Mesenteric fat pad (tissue), 1 donor: ENCODE results near the gene MATN4. TPM values are rescaled to one million over a fixed set of nuclear protein-coding genes. Genes with fewer than 3 reads are reported as not detected.

Experiments used
- DNase-seq: peaks from one replicate; pipeline ENCODE4 v3.0.0-alpha.2; 2020; ENCODE audit warnings: low spot score
- total RNA-seq: library from RNA; stranded (reverse); fragmentation: NEBNext Ultra II Directional; extraction: Animal tissue kit (Norgen Biotek cat#: 25700); gene quantifications from one replicate; pipeline ENCODE4 v1.2.1, GENCODE V29; 2021
- donor health status: DM: yes; HTN: yes; CAD: no.

Gene MATN4
- total RNA-seq, 1 donor from 2014 or later = not detected

GRCh38 chr20:45340951-45341350 is 32.9 kb upstream of the MATN4 start:
- no peak for DNase-seq

GRCh38 chr20:45340236-45340847 is 32.2 kb upstream of the MATN4 start:
- no peak for DNase-seq

- no peak for DNase-seq
These were observed 31.7 kb upstream of the MATN4 start for GRCh38 chr20:45339799-45340198.

DNA sequence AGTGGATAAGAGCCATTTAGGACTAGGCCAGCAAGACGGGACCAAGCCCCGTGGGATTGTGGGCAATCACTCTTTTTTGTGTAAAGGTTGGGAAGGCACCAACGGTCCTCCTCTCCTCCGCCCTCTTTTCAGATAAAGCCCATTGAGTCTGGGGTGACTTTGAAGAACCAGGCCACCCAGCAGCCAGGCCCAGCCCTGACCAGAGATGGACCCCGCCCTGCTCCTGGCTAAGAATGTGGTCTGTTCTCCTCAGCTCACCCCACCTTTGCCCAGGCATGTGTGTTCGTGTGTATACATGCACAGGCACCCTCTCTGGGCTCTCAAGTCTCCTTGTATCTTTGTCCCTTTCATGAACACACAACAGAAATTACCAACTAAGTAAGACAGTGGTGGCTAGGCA is 31.0 kb upstream of the MATN4 start:
- no peak for DNase-seq

DNA sequence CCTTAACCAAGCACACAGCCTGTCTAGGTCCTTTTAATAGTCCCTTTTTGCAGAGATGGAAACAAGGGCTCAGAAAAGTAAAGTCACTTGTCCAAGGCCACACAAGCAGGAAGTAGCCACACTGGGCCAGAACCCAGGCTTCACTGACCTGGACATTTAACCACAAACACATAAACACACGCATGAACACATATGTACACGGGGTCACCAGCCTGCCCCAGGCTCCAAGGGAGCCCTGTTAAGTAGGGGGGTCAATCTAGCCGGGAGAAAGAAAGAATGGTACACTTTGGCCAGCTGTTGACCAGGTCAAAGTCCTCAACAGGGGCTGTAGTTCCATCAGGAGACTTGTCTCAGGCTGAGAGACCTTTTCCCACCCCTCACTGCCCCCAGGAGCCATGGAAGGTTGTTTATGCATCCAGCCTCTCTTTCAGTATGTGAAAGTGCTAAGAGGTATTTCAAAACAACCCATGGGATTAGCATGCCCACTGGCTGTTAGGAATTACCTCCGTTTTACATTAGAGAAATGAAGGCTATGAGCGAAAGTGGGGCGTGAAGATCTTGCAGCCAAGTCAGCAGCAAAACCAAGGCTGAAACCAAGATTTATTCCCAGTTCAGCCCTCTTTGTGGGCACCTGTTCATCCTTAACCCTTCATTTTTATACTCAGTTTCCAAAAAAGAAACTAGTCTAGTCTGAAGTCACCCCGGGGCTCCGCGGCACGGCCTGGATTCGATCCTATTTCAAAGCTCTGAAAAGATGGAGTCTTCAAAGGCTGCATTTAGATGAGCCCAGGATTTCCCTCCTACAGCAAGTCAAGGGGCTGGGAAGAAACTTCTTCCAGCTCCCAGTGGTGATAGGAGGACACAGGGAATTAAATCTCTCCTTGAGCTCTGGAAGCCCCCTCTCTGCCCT is 30.3 kb upstream of the MATN4 start:
- no peak for DNase-seq

DNA sequence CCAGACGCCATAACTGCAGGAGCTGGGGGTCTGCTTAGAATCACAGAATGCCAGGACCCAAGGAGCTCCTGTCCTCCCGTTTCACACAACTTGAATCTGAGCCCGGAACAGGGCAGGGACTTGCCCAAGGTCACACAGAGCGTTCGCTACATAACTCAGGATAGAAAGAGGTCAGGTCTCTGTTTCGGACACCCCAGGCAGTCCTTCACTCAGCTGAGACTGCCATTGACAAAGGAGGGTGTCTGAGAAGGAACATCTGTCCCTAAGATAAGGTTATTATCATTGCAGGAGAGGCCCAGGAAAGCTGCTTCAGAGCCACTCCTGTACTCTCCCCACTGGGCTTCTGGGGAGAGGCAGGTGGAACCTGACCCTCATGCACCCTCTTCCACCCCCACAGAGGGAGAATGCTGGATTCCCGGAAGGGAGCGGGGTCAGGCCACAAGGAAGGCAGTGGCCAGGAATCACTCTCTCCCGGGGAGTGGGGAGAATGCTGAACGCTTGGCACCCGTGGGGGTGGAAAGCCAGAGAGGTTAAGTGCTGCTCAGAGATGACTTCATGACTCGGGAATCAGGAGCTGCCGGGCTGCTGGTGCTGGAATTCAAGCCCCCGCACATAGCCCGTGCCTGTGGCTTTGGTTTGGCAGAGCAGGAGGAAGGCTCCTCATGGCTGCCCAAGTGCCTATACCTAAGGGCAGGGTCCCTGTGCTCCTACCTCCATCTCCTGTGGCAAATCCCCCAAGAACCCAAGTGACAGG is 29.4 kb upstream of the MATN4 start:
- no peak for DNase-seq

DNA sequence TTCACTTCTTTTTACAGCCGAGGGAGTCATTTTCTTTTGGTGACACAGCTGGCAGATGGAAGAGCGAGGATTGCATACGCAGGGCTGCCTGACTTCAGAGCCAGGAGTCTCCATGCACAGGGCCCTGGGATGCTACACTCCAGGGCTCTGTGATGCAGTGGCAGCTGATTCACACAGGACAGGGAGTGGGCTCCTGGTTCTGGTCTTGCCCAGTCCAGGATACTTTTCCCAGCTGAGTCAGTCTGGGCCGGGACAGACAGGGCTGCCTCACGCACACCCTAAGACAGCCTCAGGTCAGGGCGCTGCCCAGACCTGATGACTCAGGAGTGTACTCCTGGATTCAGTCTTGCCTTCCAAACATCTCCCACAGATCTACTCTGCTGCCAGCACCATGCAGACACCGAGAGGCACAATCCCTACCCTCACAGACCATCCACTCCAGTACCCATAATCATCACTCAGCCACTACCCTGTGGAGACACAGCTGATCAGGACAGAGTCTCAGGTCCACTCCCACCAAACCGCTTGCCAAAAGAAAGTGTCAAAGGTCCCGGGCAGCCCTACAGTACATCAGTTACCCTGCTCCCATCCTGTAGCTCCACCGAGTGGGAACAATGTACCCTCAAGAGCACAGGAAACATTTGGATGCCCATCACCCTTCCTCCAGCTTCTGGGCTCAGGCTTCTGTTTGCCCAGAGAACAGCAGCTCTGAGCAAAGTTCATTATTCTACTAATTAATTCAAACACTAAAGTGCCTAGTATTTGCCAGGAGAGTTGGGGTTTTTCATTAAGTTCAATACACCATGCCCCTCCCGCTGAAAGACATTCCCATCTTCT is 28.6 kb upstream of the MATN4 start:
- no peak for DNase-seq

DNA sequence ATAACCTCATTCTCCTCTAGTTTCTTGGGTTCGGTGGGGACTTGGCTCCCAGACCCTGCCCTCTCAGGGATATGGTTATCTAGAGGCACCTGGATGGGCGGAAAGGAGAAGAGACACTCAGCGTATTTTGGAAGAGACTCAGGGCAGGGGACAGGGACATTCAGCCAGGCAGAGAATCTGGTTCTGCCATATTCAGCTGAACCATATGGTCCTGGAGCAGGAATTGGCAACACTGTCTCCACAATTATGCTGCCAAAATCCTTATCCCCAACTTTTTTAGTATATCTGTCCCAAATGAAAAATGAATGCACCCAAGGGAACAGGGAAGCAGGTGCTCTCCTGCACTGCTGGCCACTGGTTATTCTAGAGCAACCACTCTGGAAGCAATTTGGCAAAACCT is 22.4 kb upstream of the MATN4 start:
- no peak for DNase-seq

- no peak for DNase-seq
These were observed 21.6 kb upstream of the MATN4 start for GRCh38 chr20:45329497-45330319.

- DNase-seq = no peak
These were observed 20.4 kb upstream of the MATN4 start for GRCh38 chr20:45328451-45328850.

- DNase-seq = no peak
These were observed 17.3 kb upstream of the MATN4 start for GRCh38 chr20:45325371-45325770.

- no peak for DNase-seq
These were observed 15.6 kb upstream of the MATN4 start for GRCh38 chr20:45323731-45324130.

DNA sequence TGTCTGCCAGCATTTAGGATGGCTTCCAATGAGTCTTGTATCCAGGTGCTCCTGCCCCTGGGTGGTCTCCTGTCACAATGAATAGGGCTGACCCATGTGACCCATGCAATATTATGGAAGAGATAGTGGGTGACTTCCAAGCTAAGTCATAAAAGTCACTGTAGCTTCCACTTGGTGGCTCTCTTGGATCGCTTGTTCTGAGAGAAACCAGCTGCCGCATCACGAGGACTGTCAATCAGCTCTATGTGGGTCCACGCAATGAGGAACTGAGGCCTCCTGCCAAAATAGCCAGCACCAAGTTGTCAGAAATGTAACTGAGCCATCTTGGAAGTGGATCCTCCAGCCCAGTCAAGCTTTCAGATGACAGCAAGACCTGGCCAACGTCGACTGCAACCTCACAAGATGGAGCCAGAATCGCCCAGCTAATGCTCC is 14.9 kb upstream of the MATN4 start:
- DNase-seq = no peak

DNA sequence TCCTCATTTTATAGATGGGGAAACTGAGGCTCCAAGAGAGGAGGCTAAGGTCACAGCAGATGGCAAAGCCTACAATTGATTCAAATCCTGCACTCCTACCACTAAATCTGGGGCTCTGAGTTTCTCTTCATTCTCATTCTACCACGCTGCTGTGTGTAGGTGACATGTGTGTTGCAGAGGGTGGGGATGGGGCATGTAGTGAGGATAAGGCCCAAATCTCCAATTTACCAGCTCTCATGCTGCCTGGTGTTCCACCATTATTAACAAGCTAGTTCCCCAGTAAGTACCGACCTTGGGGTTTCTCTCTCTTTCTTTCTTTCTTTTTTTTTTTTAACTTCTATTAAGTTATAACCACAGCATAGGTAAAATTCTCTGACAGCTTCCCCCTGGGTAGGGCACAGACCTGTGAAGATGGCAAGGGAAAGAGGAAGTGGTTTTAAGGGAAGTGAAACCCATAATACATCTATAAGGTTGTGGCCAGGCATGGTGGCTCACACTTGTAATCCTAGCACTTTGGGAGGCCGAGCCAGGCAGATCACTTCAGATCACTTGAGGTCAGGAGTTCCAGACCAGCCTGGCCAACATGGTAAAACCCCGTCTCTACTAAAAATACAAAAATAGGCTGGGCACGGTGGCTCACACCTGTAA is 13.0 kb upstream of the MATN4 start:
- DNase-seq = no peak

DNA sequence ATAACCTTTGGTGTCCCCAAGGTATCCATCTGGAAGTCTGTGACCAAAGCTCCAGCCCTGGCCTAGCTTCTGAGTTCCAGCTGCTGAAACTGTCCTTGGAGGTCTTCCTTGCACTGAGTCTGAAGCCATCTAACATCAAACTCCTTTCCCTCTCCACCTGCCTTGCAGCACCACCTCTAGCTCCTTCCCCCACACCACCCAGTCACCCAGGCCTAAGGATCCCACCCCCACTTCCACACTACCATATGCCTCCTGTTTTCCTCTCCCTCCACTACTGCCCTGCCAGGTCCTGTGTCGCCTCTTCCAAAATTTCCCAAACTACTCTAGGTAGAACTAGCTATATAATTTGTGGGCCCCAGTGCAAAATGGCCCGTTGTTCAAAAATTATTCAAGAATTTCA is 10.8 kb upstream of the MATN4 start:
- DNase-seq = no peak

- DNase-seq = no peak
These were observed 10.4 kb upstream of the MATN4 start for GRCh38 chr20:45318386-45318939.

GRCh38 chr20:45317826-45318225 is 9.7 kb upstream of the MATN4 start:
- no peak for DNase-seq

DNA sequence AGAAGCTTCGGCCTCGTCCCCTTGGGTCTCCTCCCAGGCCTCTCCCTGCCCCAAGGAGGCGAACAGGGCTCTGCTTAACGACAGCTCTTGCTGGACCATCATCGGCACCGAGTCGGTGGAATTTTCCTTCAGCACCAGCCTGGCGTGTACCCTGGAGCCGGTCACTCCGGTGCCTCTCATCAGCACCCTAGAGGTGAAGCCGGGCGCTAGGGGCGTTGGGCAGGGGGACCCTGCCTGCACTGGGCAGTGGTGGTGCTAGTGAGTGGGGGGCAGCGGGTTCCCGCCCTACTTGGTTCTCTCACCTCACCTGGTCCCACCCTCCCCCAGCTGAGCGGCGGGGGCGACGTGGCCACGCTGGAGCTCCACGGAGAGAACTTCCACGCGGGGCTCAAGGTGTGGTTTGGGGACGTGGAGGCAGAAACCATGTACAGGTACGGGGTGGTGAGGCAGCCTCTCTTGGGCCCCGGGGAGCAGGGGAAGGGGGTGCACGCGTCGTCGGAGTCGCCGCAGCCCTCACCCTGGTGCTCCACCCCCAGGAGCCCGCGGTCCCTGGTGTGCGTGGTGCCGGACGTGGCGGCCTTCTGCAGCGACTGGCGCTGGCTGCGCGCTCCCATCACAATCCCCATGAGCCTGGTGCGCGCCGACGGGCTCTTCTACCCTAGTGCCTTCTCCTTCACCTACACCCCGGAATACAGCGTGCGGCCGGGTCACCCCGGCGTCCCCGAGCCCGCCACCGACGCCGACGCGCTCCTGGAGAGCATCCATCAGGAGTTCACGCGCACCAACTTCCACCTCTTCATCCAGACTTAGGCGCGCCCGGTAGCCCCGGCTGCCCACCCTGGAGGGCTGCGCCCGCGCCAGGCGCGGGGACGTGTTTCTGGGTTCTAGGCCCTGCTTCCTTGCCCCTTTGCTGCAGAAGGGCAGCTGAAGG is 8.3 kb upstream of the MATN4 start:
- no peak for DNase-seq
